HG02981 (cell line): ENCODE data around the gene JPH4.

Experiments
- ATAC-seq: cut with Tn5 transposase; IDR thresholded peaks from one replicate; pipeline ENCODE4 v1.9.1; 2021; ENCODE audit warnings: mild to moderate bottlenecking, moderate library complexity; ENCODE audit not compliant: unreplicated experiment

The JPH4 gene

DNA sequence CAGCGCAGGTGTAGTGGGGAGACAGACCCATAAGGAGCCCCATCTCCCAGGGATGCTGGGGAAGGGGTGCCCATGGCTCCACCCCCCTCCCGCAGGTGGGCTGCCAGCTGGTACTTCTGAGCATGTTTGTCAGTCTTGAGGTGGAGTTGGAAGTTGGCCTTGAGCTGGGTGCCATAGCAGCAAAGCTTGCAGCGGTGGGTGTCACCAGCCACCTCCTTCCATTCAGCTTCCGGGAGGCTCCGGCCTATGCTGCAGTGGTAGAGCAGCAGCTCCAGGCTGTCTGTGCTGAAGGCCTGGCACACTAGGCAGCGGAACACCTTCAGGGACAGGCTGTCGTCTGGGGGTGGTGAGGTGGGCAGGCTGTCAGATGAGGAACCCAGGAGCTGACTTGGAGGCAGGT lies 45.9 kb downstream of the JPH4 start:
- no peak for ATAC-seq

GRCh38 chr14:23531391-23531790 lies 47.2 kb downstream of the JPH4 start:
- no peak for ATAC-seq

GRCh38 chr14:23530375-23531055 lies 48.1 kb downstream of the JPH4 start:
- no peak for ATAC-seq

GRCh38 chr14:23529016-23529415 lies 49.6 kb downstream of the JPH4 start:
- no peak for ATAC-seq

DNA sequence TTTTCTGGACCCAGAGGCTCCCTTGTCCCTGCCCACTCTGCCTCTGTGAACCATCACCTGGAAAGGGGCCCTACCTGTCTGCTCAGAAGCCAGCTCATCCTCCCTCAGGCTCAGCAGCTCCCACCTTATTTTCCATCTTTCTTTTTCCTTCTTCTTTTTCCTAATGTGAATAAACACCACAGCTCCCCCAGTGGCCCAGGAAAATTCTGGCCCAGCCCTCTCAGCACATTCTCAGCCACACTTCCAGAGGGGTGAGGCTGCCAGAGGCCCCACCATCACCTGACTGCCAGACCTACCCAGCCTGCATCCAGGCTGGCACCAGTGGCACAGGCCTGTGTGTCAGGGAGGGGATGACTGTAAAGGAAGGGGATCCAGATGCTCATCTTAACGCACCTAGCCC lies 50.0 kb downstream of the JPH4 start:
- no peak for ATAC-seq

DNA sequence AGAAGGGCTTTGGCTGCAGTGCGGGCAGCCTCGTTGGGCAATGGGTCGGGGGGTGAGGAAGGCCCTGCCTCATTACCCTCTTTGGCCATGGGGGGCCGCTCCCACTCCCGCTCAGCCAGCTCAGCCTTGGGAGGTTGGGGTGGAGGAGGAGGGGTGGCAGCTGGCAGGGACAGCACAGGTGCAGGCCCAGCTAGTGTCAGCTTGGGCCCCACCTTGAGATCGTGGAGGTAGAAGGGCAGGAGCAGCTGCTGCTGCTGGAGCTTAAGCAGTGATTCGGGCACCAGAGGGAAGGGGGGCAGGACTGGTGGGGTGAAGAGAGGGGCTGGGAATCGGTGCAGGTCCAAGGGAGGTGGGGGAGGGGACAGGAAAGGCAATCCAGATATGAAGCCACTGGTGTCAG lies 53.0 kb downstream of the JPH4 start:
- ATAC-seq = no peak

GRCh38 chr14:23524954-23525353 lies 53.6 kb downstream of the JPH4 start:
- ATAC-seq = no peak

DNA sequence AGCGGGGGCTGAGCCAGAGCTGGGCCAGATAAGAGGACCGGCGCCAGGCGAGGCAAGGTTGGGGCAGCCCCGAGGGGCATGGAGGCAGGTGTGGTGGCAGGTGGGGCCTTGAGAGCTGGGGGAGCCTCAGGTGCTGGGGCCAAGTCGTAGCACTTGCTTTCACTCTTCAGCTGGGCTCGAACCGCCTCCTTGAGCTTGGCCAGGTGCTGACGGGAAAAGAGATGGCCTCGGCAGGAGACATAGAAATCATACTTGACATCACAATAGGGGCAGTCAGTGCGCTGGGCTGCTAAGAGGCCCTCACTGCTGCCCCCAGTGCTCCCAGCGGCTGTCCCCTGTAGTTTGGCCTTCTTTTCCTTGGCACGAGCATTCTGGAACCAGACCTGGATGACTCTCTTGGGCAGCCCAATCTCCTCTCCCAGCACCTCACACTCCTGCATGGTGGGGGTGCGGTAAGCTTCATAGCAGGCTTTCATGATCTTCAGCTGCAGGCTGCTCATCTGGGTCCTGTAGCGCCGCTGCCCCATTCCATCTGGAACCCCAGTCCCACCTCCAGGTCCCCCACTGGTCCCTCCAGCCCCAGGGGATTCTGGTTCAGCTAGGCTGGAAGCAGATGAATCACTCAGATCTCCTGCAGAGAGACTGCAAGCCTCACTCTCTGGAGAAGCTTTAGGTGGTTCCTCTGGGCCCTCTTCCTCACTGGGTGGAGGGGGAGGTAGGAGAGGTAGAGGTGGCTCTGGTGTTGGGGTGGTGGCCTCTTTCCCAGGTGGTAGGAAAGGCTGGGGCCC lies 55.2 kb downstream of the JPH4 start:
- no peak for ATAC-seq

DNA sequence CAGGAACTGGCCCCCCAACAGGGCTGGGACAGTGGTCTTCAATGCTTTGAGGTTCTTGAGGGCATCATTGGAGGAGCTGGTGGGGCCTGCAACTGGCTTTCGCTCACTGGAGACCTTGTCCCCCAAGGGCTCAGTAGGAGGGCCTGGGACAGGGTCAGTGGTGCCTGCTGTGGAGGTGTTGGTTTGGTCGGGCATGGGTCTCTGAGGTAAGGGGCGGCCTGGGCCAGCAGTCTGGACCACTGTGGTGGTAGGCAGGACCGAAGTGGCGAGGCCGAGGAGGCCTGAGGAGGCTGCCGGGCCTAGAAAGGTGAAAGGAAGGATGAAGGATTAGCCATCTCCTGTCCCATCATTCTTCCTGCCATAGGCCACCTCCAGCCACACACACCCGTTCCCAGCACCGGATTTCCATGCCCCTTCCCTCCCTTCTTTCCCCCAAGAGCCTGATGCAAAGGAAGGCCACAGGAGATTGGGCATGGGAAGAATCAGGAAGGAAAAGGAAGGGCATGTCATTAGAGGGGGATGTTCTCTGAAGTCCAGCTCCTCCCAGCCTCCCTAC lies 55.9 kb downstream of the JPH4 start:
- ATAC-seq = no peak

DNA sequence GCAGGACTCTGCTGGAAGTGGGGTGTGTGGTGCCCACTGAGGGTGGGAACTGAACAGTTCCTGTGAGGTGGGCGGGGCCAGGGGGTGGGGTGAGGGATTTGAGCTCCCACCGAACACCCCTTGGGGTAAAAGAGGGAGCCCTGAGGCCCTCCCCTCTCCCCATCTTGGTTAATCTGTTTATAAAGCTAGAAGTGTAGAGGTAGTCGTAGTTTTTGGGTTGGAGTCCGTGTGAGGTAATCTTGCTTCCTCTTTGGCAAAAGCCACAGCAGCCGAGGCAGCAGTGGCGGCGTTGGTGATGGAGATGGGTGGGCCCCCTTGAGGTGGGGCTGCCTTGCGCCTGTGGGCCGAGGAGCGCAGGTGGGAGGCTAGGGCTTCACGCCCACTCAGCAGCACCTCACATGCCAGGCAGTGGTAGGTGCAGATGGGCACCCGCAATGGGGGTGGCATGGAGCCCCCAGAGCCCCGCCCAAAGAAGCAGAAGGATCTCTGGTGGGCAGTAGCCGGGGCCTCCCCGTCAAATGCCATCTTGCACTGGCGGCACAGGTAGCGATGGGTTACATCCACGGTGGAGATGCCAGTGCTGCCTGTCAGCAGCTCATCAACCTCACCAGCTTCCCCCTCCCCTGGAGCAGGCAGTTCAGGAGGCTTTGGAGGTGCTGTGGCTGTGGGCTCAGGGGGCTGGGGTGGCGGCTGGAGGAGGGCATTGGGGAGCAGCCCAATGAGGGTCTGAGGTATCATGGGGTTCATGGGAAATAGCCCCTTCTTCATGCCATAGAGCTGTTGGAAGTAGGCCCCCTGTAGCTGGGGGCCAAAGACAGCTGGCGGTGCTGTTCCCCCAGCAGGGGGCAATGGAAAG lies 56.6 kb downstream of the JPH4 start:
- no peak for ATAC-seq

GRCh38 chr14:23520899-23521533 lies 57.6 kb downstream of the JPH4 start:
- ATAC-seq = no peak

- no peak for ATAC-seq
Observed at GRCh38 chr14:23518709-23519108, 59.9 kb downstream of the JPH4 start.
